Suprapubic skin (tissue), 4 donors: ENCODE results near the gene IDH3A. TPM values are rescaled to one million over a fixed set of nuclear protein-coding genes. Genes with fewer than 3 reads are reported as not detected.
A peak's percentile ranks its signal among the peaks of the same experiment; 100 is the strongest.

Source experiments
- DNase-seq, 2 donors: peaks; one replicate each; pipeline ENCODE4 v3.0.0-alpha.2; 2019; ENCODE audit warnings: low spot score in 2 of 2
- H3K27ac ChIP-seq: fragments of 200-600 bp; sonication (generic); one replicate; pipeline ENCODE4 v1.5.1; 2019
- H3K27me3 ChIP-seq: fragments of 200-600 bp; sonication (generic); one replicate; pipeline ENCODE4 v1.5.1; 2019
- H3K36me3 ChIP-seq: fragments of 200-600 bp; sonication (generic); one replicate; pipeline ENCODE4 v1.5.1; 2019
- H3K4me1 ChIP-seq: fragments of 200-600 bp; sonication (generic); one replicate; pipeline ENCODE4 v1.5.1; 2019
- H3K4me3 ChIP-seq: fragments of 200-600 bp; sonication (generic); one replicate; pipeline ENCODE4 v1.5.1; 2019; ENCODE audit warnings: mild to moderate bottlenecking
- H3K9me3 ChIP-seq: fragments of 200-600 bp; sonication (generic); one replicate; pipeline ENCODE4 v1.5.1; 2019
- EP300 ChIP-seq: sonication (generic); formaldehyde crosslinking; IDR thresholded peaks from one replicate; pipeline ENCODE4 v1.6.1; 2017; ENCODE audit warnings: antibody characterized with exemption
- POLR2A ChIP-seq, 2 donors: fragments of 450-650 bp; IDR thresholded peaks; one replicate each; pipeline ENCODE4 v1.6.1; 2017; ENCODE audit warnings: antibody characterized with exemption in 2 of 2, mild to moderate bottlenecking in 2 of 2, moderate library complexity in 2 of 2
- POLR2AphosphoS5 ChIP-seq, 3 donors: sonication (generic); formaldehyde crosslinking; IDR thresholded peaks; one replicate each; pipeline ENCODE4 v1.6.1; 2017; ENCODE audit warnings: antibody characterized with exemption in 3 of 3
- WGBS: methylation state at CpG from one replicate; pipeline ENCODE4 v1.1.5; 2018; 5-methylcytosine and 5-hydroxymethylcytosine counted together
- total RNA-seq, 4 donors: library from RNA; depleted of rRNA; stranded (reverse); fragments of >200 nt; gene quantifications; one replicate each; pipeline ENCODE4 v1.1.0, GENCODE V29; 2016
- TF ChIP-seq, protein P1 (sequence below), 2 donors: fragments of 200-600 bp in 1 of 2; fragments of 450-650 bp in 1 of 2; sonication (generic) in 1 of 2; IDR thresholded peaks; one replicate each; pipeline ENCODE4 v1.5.1; 2016 to 2019; ENCODE audit warnings: antibody characterized with exemption in 2 of 2, mild to moderate bottlenecking in 1 of 2, moderate library complexity in 1 of 2

IDH3A gene
- total RNA-seq, 4 donors from 2014 or later: 55.1 to 82.5 (median 55.8) TPM

DNA sequence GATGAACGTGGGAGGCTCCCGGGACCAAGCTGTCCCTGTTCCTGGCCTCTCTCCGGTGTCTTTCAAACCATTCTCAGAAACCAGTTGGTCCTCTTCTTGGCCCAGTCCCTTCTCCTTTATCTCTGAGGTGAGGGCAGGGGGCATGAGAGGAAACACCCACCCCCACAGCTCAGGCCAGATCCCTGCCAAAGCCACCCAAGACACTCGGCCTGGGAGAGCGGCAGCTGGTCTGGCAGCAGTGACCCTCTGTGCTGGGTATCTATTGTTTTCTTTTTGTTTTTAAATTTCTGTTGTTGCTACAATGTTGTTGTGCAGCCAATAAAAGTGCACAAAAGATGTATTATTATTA is 57.9 kb downstream of the IDH3A start:
- peak; percentile 28 to 49 for DNase-seq
- H3K27me3 ChIP-seq: no peaks in the 10 kb centered on the region
- WGBS: 72% methylated on average over 5 of the region's 5 CpGs

DNA sequence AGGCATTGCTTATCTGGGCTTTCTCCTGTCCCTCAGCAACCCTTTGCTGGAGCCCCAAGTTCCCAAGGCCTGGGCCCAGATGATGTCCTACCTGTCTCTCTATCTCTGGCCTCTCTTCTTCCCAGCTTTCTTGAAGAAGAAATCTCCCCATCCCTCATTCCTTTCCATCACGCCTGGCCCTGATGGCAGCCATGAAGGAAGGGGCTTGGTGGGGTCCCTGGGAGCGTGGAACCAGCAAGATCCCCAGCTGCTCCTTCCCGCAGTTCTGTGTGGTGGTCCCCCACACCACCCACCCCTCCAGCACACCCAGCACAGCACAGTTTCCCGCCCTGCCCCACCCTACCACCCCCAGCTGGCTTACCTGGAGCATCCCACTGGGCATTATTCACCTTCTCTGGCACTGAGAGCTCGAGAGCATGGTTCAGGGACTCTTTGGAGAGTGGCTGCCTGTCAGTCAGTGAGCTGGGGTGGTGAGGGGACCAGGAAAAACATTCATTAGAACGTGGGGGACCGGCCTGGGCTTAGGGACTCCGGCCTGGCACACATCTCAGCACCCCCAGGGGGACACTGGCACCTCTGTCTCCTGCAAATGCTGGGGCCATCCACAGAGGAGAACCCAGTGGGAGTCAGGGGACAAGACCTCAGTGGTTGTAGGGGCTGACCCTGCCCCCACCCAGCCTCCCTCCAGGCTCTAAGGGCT is 58.6 kb downstream of the IDH3A start:
- WGBS: 78% methylated on average over 4 of the region's 8 CpGs

More for the DNA sequence above, 57.9 kb downstream of the IDH3A start:
- TF ChIP-seq, protein P1, sequence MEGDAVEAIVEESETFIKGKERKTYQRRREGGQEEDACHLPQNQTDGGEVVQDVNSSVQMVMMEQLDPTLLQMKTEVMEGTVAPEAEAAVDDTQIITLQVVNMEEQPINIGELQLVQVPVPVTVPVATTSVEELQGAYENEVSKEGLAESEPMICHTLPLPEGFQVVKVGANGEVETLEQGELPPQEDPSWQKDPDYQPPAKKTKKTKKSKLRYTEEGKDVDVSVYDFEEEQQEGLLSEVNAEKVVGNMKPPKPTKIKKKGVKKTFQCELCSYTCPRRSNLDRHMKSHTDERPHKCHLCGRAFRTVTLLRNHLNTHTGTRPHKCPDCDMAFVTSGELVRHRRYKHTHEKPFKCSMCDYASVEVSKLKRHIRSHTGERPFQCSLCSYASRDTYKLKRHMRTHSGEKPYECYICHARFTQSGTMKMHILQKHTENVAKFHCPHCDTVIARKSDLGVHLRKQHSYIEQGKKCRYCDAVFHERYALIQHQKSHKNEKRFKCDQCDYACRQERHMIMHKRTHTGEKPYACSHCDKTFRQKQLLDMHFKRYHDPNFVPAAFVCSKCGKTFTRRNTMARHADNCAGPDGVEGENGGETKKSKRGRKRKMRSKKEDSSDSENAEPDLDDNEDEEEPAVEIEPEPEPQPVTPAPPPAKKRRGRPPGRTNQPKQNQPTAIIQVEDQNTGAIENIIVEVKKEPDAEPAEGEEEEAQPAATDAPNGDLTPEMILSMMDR (IDR thresholded peaks at IDR 0.05): no peak
- TF ChIP-seq POLR2AphosphoS5 (IDR thresholded peaks at IDR 0.05) (no peak), POLR2A (IDR thresholded peaks at IDR 0.05) (no peak), EP300 (no peak)
- Histone ChIP-seq H3K9me3 (no peaks in the 10 kb centered on the region), H3K27ac (no peak overlapping the region), H3K4me3 (no peak overlapping the region), H3K36me3 (no peaks in the 10 kb centered on the region), H3K4me1 (peaks cover 77% of the 10 kb centered on the region)

DNA sequence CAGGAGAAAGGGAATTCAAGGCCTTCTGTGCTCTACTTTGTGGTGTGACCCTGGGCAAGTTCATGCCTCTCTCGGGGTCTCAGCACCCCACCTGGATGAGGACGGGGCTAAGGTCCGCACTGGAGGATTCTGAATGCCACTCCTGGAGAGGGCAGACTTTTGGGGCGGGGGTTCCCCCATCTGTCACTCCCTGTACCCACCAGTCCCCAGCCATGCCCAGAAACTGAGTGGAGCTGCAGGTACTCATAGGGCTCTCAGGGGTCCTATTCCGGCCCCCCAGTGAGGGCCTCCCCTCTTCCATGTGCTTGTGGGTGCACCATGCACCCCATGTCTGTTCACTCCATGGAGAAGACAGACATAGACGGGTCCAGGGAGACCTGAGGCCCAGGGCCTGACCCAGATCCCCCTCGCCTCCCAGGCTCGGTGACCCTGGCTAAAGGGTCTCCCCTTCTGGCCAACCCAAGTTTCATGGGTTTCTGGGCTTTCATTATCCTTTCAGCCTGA is 59.2 kb downstream of the IDH3A start:
- whole genome bisulfite sequencing: 100% methylated on average over 3 of the region's 8 CpGs
- no peaks in the 10 kb centered on the region for H3K36me3 ChIP-seq
- H3K27me3 ChIP-seq: no peaks in the 10 kb centered on the region
- no peak overlapping the region for H3K4me3 ChIP-seq
- H3K27ac ChIP-seq: peak overlapping the region; percentile 79
- TF ChIP-seq POLR2A (IDR thresholded peaks at IDR 0.05) (no peak), EP300 (no peak), POLR2AphosphoS5 (IDR thresholded peaks at IDR 0.05) (no peak)
- TF ChIP-seq, protein P1 (IDR thresholded peaks at IDR 0.05): no peak
- no peaks in the 10 kb centered on the region for H3K9me3 ChIP-seq
- DNase-seq: peak; percentile 43 to 62
- peaks cover 90% of the 10 kb centered on the region for H3K4me1 ChIP-seq

More for the DNA sequence above, 58.6 kb downstream of the IDH3A start:
- Histone ChIP-seq H3K27ac (peak overlapping the region; percentile 79), H3K4me3 (no peak overlapping the region), H3K4me1 (peaks cover 84% of the 10 kb centered on the region), H3K36me3 (no peaks in the 10 kb centered on the region), H3K9me3 (no peaks in the 10 kb centered on the region), H3K27me3 (no peaks in the 10 kb centered on the region)
- TF ChIP-seq POLR2AphosphoS5 (IDR thresholded peaks at IDR 0.05) (no peak), POLR2A (IDR thresholded peaks at IDR 0.05) (no peak), EP300 (no peak)
- TF ChIP-seq, protein P1 (IDR thresholded peaks at IDR 0.05): no peak
- peak; percentile 50 to 56 for DNase-seq

DNA sequence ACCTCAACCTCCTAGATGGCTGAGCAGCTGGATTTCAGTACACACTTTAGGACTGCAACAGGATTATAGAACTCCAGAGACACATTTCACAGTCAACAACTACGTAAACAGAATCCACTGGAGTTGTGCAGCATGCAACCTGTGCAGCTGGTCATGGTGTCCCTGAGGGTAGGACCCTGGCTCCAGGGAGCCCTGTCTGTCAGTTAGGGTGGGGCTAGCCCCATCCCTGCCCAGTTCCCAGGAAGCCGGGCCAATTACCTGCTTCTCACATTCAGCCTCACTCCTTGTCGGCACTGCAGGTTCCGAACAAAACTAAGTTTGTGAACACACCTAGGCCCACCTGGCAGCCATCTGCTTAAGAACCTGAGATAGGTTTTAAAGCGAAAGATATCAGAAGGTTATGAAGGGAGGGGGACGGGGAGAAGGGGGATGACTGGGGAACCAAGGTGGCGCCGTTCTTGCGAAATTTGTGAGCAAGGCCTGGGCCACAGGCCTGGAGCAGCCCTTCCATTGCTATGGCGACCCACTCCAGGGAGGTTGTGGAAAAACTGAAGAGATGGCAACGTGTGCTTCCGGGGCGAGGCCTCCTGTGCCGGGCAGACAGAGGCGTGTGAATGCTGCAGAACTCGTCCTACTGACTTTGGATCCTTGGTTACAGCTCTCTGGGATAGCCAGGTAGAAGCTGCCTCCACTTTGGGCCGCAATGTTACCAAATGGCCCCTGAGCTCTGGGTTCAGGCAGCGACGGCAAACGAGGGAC is 59.9 kb downstream of the IDH3A start:
- Histone ChIP-seq H3K4me1 (peaks cover 96% of the 10 kb centered on the region), H3K4me3 (no peak overlapping the region), H3K27ac (peak overlapping the region; percentile 79), H3K9me3 (no peaks in the 10 kb centered on the region), H3K36me3 (no peaks in the 10 kb centered on the region), H3K27me3 (no peaks in the 10 kb centered on the region)
- peak; percentile 75 to 77 for DNase-seq
- TF ChIP-seq POLR2A (IDR thresholded peaks at IDR 0.05) (no peak), POLR2AphosphoS5 (IDR thresholded peaks at IDR 0.05) (peak in 1 of 3 donors; percentile 13)
- TF ChIP-seq, protein P1 (IDR thresholded peaks at IDR 0.05): no peak
- 48% methylated on average over 17 of the region's 20 CpGs for WGBS
